ENCODE results near the gene AGPAT3.

DNA sequence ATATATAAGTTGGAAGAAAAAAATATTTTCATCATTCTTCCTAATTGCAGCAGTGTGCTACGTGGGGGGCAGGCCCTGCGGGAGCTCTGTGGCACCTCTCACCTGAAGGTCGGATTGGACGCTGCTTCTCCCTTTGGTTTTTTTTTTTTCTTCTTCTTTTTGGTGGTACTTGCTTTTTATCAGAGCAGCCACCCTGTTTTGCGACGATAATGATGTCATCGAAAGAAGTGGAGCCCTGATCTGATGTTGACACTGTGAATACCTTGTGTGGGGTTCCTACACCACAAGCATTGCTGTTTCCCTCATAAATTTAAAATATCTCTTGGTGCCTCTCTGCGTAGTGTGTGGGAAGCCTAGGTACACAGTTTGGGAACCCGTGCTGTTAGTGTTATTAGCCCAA, 152.6 kb downstream of the AGPAT3 start:
- TF ChIP-seq POLR2A (IDR thresholded peaks at IDR 0.05) = no peak
- TF ChIP-seq, protein P1, sequence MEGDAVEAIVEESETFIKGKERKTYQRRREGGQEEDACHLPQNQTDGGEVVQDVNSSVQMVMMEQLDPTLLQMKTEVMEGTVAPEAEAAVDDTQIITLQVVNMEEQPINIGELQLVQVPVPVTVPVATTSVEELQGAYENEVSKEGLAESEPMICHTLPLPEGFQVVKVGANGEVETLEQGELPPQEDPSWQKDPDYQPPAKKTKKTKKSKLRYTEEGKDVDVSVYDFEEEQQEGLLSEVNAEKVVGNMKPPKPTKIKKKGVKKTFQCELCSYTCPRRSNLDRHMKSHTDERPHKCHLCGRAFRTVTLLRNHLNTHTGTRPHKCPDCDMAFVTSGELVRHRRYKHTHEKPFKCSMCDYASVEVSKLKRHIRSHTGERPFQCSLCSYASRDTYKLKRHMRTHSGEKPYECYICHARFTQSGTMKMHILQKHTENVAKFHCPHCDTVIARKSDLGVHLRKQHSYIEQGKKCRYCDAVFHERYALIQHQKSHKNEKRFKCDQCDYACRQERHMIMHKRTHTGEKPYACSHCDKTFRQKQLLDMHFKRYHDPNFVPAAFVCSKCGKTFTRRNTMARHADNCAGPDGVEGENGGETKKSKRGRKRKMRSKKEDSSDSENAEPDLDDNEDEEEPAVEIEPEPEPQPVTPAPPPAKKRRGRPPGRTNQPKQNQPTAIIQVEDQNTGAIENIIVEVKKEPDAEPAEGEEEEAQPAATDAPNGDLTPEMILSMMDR (IDR thresholded peaks at IDR 0.05) = no peak
